HFF-Myc (cell line): ENCODE results near the gene ILK.

Experiments
- DNase-seq: peaks from one replicate; pipeline ENCODE4 v3.0.0-alpha.2; 2011; ENCODE audit warnings: low read depth; ENCODE audit errors: extremely low read depth
- H3K4me3 ChIP-seq: replicated peaks from 2 replicates; pipeline ENCODE4 v1.5.1; 2011; ENCODE audit warnings: low read depth, mild to moderate bottlenecking, control low read depth, low read length
- CTCF ChIP-seq: IDR thresholded peaks from 2 replicates; pipeline ENCODE4 v1.5.1; 2012; ENCODE audit warnings: mild to moderate bottlenecking, low read depth, low read length, control low read depth; ENCODE audit errors: missing control alignments

Gene ILK

GRCh38 chr11:6653097-6653496, 49.5 kb downstream of the ILK start:
- no peak for TF ChIP-seq CTCF
- H3K4me3 ChIP-seq, result no peak overlapping the region
- DNase-seq, result no peak

- H3K4me3 ChIP-seq, result no peak overlapping the region
- DNase-seq, result no peak
- TF ChIP-seq CTCF, result no peak
These were observed 50.1 kb downstream of the ILK start for GRCh38 chr11:6653656-6654055.

GRCh38 chr11:6654281-6655019, 50.9 kb downstream of the ILK start:
- no peak for TF ChIP-seq CTCF
- H3K4me3 ChIP-seq, result peak overlapping the region; percentile 34
- DNase-seq, result no peak

- no peak for TF ChIP-seq CTCF
- DNase-seq, result no peak
These were observed 51.6 kb downstream of the ILK start for GRCh38 chr11:6655020-6655789.

GRCh38 chr11:6655790-6656583, 52.4 kb downstream of the ILK start, which contains the start of gene DCHS1:
Gene DCHS1, minus strand, starts transcription at chr11:6655809. Its CDS starts 14,196 bp downstream, at chr11:6641613.
- no peak for DNase-seq
- H3K4me3 ChIP-seq, result peak within 1 kb of the TSS; percentile 34
- TF ChIP-seq CTCF, result no peak

More at GRCh38 chr11:6655020-6655789, 51.6 kb downstream of the ILK start:
- peak overlapping the region; percentile 34 for H3K4me3 ChIP-seq

GRCh38 chr11:6656584-6656915, 53.0 kb downstream of the ILK start:
- 0 out of 2 replicates have a peak overlapping the region, but pooled peaks have one; percentile 31 for H3K4me3 ChIP-seq
- no peak for TF ChIP-seq CTCF

More at GRCh38 chr11:6656584-6656915, 53.0 kb downstream of the ILK start:
- DNase-seq, result no peak
